C4-2B (cell line): Measurements from ENCODE around the gene LINGO1.

Source experiments
- CTCF ChIP-seq: fragments of 450-650 bp; conservative IDR thresholded peaks from 2 replicates; pipeline ENCODE4 v1.5.1; 2017; ENCODE audit warnings: mild to moderate bottlenecking
- ZFX ChIP-seq: fragments of 450-650 bp; IDR thresholded peaks from 2 replicates; pipeline ENCODE4 v1.6.1; 2017

GRCh38 chr15:77656294-77656693 is 23.6 kb upstream of the LINGO1 start:
- TF ChIP-seq CTCF (no peak), ZFX (no peak)
